Measurements from ENCODE around the gene TMEM81. TPM values are rescaled to one million over a fixed set of nuclear protein-coding genes. Genes with fewer than 3 reads are reported as not detected.

The TMEM81 gene, protein sequence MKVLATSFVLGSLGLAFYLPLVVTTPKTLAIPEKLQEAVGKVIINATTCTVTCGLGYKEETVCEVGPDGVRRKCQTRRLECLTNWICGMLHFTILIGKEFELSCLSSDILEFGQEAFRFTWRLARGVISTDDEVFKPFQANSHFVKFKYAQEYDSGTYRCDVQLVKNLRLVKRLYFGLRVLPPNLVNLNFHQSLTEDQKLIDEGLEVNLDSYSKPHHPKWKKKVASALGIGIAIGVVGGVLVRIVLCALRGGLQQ
- 2.1 and 3.3 TPM in 2 replicates for total RNA-seq (ENCODE audit: low replicate concordance)

DNA sequence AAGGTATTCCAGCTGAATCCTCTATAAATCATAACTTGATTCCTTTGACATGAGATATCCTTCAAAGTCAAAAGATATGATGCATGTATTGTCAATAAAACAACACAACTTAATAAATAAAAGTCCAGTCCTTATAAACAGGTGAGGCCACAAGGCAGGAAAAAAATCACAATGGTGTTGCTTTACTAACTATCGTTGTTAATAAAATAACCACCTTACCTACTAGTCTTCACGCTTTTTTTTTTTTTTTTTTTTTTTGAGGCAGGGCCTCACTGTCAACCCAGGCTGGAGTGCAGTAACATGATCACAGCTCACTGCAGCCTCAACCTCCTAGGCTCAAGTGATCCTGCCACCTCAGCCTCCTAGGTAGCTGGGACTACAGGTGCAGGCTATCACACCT is at the start of gene TMEM81:
Gene TMEM81 (minus strand): TSS at position 101 of the 400 bp plus-strand sequence. CDS start 140 bp downstream, outside the sequence.
- Mint-ChIP-seq H3K36me3 (peaks cover 32% of the 10 kb centered on the region), H3K9me3 (no peaks in the 10 kb centered on the region), H3K4me1 (peaks cover 15% of the 10 kb centered on the region), H3K4me3 (no peak within 1 kb of the TSS), H3K27me3 (ENCODE audit: insufficient read depth, low read depth) (no peaks in the 10 kb centered on the region), H3K27ac (no peak within 1 kb of the TSS)
- Histone ChIP-seq H3K9ac (no peak within 1 kb of the TSS), H2AFZ (replicated peaks) (no peak within 1 kb of the TSS), H4K20me1 (ENCODE audit: low read depth) (peaks cover 9% of the 10 kb centered on the region), H3F3A (ENCODE audit: low read depth) (peaks cover 14% of the 10 kb centered on the region), H3K4me3 (no peak within 1 kb of the TSS), H3K9me3 (ENCODE audit: low read depth) (no peaks in the 10 kb centered on the region), H3K4me1 (peaks cover 7% of the 10 kb centered on the region), H3K4me2 (no peak within 1 kb of the TSS), H3K27ac (no peak within 1 kb of the TSS), H3K27me3 (no peaks in the 10 kb centered on the region), H3K36me3 (no peaks in the 10 kb centered on the region), H3K79me2 (ENCODE audit: low read depth) (no peaks in the 10 kb centered on the region)
- no peak for TF ChIP-seq EZH2phosphoT487 (IDR thresholded peaks at IDR 0.05)
- no peak for TF ChIP-seq EZH2 (IDR thresholded peaks at IDR 0.05)
- TF ChIP-seq, protein P1, sequence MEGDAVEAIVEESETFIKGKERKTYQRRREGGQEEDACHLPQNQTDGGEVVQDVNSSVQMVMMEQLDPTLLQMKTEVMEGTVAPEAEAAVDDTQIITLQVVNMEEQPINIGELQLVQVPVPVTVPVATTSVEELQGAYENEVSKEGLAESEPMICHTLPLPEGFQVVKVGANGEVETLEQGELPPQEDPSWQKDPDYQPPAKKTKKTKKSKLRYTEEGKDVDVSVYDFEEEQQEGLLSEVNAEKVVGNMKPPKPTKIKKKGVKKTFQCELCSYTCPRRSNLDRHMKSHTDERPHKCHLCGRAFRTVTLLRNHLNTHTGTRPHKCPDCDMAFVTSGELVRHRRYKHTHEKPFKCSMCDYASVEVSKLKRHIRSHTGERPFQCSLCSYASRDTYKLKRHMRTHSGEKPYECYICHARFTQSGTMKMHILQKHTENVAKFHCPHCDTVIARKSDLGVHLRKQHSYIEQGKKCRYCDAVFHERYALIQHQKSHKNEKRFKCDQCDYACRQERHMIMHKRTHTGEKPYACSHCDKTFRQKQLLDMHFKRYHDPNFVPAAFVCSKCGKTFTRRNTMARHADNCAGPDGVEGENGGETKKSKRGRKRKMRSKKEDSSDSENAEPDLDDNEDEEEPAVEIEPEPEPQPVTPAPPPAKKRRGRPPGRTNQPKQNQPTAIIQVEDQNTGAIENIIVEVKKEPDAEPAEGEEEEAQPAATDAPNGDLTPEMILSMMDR (IDR thresholded peaks at IDR 0.05): no peak
- DNase-seq (ENCODE audit: low spot score): no peak

DNA sequence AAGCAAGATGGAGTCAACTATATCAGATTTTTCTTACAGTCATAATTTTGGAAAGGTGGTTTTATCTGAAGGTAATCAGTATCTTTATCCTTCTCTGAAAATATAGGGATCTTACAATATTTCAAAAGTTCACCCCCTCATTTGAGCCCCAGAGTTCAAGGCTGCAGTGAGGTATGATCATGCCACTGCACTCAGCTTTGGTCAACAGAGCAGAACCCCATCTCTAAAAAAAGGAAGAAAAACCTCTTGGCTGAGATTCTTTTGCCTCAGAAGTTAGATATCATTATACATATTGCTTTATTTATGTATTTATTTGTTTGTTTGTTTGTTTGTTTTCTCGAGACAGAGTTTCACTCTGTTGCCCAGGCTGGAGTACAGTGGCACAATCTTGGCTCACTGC is 49.0 kb upstream of the TMEM81 start:
- Mint-ChIP-seq H3K36me3 (no peaks in the 10 kb centered on the region), H3K9me3 (no peaks in the 10 kb centered on the region), H3K27me3 (ENCODE audit: insufficient read depth, low read depth) (peaks cover 2% of the 10 kb centered on the region), H3K4me3 (no peak overlapping the region), H3K4me1 (no peaks in the 10 kb centered on the region), H3K27ac (no peak overlapping the region)
- TF ChIP-seq, protein P1 (IDR thresholded peaks at IDR 0.05): no peak
- TF ChIP-seq EZH2 (IDR thresholded peaks at IDR 0.05): no peak
- no peak for TF ChIP-seq EZH2phosphoT487 (IDR thresholded peaks at IDR 0.05)
- H3K4me1 ChIP-seq: no peaks in the 10 kb centered on the region
- no peak for DNase-seq (ENCODE audit: low spot score)
- no peak overlapping the region for H2AFZ ChIP-seq (replicated peaks)
- H3K36me3 ChIP-seq: no peaks in the 10 kb centered on the region
- no peaks in the 10 kb centered on the region for H3K27me3 ChIP-seq
- H3F3A ChIP-seq (ENCODE audit: low read depth): no peaks in the 10 kb centered on the region
- H3K27ac ChIP-seq: no peak overlapping the region
- H4K20me1 ChIP-seq (ENCODE audit: low read depth): no peaks in the 10 kb centered on the region
- no peak overlapping the region for H3K4me3 ChIP-seq
- H3K79me2 ChIP-seq (ENCODE audit: low read depth): no peaks in the 10 kb centered on the region
- H3K4me2 ChIP-seq: no peak overlapping the region
- no peak overlapping the region for H3K9ac ChIP-seq
- no peaks in the 10 kb centered on the region for H3K9me3 ChIP-seq (ENCODE audit: low read depth)

DNA sequence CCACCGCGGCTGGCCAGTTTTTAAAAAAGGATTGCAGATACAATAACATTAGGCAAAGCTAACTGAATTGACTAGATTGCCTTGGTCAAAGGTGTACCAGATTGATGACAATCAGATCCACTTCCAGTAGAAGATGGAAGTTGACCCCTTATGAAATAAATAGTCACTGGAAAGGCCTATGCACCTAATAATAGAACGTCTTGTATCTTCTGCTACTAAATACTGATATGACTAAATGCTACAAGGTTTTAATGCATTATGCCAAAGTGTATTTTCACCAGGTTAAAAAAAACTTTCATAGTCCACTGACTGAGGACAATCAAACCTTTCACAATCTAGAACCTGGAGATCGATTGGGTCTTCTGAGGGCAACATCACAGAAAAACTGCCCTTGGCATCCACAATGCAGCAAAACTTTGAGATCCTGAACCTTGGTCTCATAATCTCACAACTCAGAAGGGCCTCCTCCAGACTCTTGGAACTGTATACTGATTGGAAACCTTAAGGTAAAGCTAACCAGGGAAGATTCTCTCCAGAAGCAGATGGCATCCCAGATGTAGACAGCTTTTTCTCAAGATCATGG is 45.3 kb upstream of the TMEM81 start:
- Histone ChIP-seq H3K27me3 (no peaks in the 10 kb centered on the region), H2AFZ (replicated peaks) (no peak overlapping the region), H3K9me3 (ENCODE audit: low read depth) (no peaks in the 10 kb centered on the region), H3K9ac (no peak overlapping the region), H3K4me1 (no peaks in the 10 kb centered on the region), H3K4me2 (no peak overlapping the region), H3K27ac (no peak overlapping the region), H4K20me1 (ENCODE audit: low read depth) (no peaks in the 10 kb centered on the region), H3F3A (ENCODE audit: low read depth) (no peaks in the 10 kb centered on the region), H3K36me3 (no peaks in the 10 kb centered on the region), H3K4me3 (no peak overlapping the region), H3K79me2 (ENCODE audit: low read depth) (no peaks in the 10 kb centered on the region)
- no peaks in the 10 kb centered on the region for H3K36me3 Mint-ChIP-seq
- TF ChIP-seq, protein P1 (IDR thresholded peaks at IDR 0.05): no peak
- TF ChIP-seq EZH2 (IDR thresholded peaks at IDR 0.05) (no peak), EZH2phosphoT487 (IDR thresholded peaks at IDR 0.05) (no peak)
- no peak overlapping the region for H3K27ac Mint-ChIP-seq
- no peak for DNase-seq (ENCODE audit: low spot score)
- no peak overlapping the region for H3K4me3 Mint-ChIP-seq
- no peaks in the 10 kb centered on the region for H3K9me3 Mint-ChIP-seq
- no peaks in the 10 kb centered on the region for H3K4me1 Mint-ChIP-seq
- peaks cover 7% of the 10 kb centered on the region for H3K27me3 Mint-ChIP-seq (ENCODE audit: insufficient read depth, low read depth)

Measured in neural progenitor cell (in vitro differentiated cells).